Lower leg skin (tissue), 4 donors: ENCODE measurements around the gene TBC1D9. TPM values are rescaled to one million over a fixed set of nuclear protein-coding genes. Genes with fewer than 3 reads are reported as not detected.

Experiments
- DNase-seq, 2 donors: peaks; one replicate each; pipeline ENCODE4 v3.0.0-alpha.2; 2019; ENCODE audit warnings: low spot score in 2 of 2
- H3K4me3 ChIP-seq: fragments of 200-600 bp; sonication (generic); 2 replicates; pipeline ENCODE4 v1.5.1; 2017; ENCODE audit warnings: mild to moderate bottlenecking, low read depth; ENCODE audit not compliant: poor library complexity, severe bottlenecking
- CTCF ChIP-seq, 3 donors: fragments of 450-650 bp; IDR thresholded peaks; one replicate each; pipeline ENCODE4 v1.5.1; 2016; ENCODE audit warnings: antibody characterized with exemption in 3 of 3, mild to moderate bottlenecking in 3 of 3, moderate library complexity in 2 of 3
- POLR2A ChIP-seq, 2 donors: fragments of 450-650 bp; IDR thresholded peaks; one replicate each; pipeline ENCODE4 v1.6.1; 2016 to 2017; ENCODE audit warnings: antibody characterized with exemption in 2 of 2, mild to moderate bottlenecking in 1 of 2, moderate library complexity in 1 of 2
- WGBS, 2 donors: methylation state at CpG; one replicate each; pipeline ENCODE4 v1.1.5; 2018; 5-methylcytosine and 5-hydroxymethylcytosine counted together
- intact Hi-C: fragments of 100-400 bp; cut with DNase I; formaldehyde crosslinking; loops from one replicate; pipeline ENCODE4 v1.15.0; 2023; ENCODE audit warnings: low total_unique reads
- total RNA-seq, 4 donors: library from RNA; depleted of rRNA; stranded (reverse); fragments of >200 nt; gene quantifications; one replicate each; pipeline ENCODE4 v1.1.0, GENCODE V29; 2016

Gene TBC1D9
- total RNA-seq, 4 donors from 2014 or later = 5.7 to 13.0 (median 7.3) TPM

DNA sequence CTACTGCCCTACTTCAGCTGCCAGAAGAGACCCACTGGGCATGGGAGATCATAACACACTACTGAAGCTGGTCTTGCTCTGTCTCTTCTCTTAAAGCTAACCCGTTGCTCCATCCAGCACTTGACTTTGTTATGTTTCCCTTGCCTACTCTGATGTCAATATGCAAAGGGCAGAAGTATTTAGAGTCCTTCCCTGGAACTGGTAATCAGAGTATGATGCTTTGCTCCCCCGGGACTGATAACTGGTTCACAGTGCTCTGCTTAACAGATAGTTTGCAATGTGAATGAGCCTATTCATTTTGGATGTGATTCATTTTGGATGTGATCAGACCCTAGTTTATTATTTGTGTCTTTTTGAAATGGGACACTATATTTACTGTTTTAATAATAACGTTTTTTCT, 175.1 kb downstream of the TBC1D9 start:
- H3K4me3 ChIP-seq = no peak overlapping the region
- intact Hi-C loops = no loop called here
- TF ChIP-seq CTCF (IDR thresholded peaks at IDR 0.05) (no peak), POLR2A (IDR thresholded peaks at IDR 0.05) (no peak)
- no peak for DNase-seq
- 56 to 69% methylated on average over 3 of the region's 3 CpGs for WGBS, 2 donors

GRCh38 chr4:140579278-140579677, 176.9 kb downstream of the TBC1D9 start:
- intact Hi-C loops = no loop called here
- no peak overlapping the region for H3K4me3 ChIP-seq
- WGBS, 2 donors = 10 to 24% methylated on average over 27 of the region's 27 CpGs
- no peak for TF ChIP-seq CTCF (IDR thresholded peaks at IDR 0.05)
- no peak for TF ChIP-seq POLR2A (IDR thresholded peaks at IDR 0.05)
- DNase-seq = no peak

- intact Hi-C loops = no loop called here
- no peak overlapping the region for H3K4me3 ChIP-seq
- WGBS, 2 donors = 57 to 58% methylated on average over 4 of the region's 4 CpGs
- DNase-seq = no peak
- TF ChIP-seq CTCF (IDR thresholded peaks at IDR 0.05) (no peak), POLR2A (IDR thresholded peaks at IDR 0.05) (no peak)
Measured at GRCh38 chr4:140575489-140575888, 180.7 kb downstream of the TBC1D9 start.

- no peak for DNase-seq
- TF ChIP-seq POLR2A (IDR thresholded peaks at IDR 0.05) (no peak), CTCF (IDR thresholded peaks at IDR 0.05) (no peak)
- intact Hi-C loops = no loop called here
- WGBS, 2 donors = 89% methylated on average over 2 of the region's 2 CpGs
- H3K4me3 ChIP-seq = no peak overlapping the region
Measured at GRCh38 chr4:140571620-140572019, 184.6 kb downstream of the TBC1D9 start.

Other genes starting within 250 kb of the TBC1D9 start
- gene ELMOD2, start 232.2 kb downstream of the TBC1D9 start, total RNA-seq = 10 to 100 TPM in 3 of 4 donors, 1 to 10 TPM in 1; 8.3 to 19.9 (median 13.6) TPM
- not detected for gene UCP1, start 187.4 kb downstream of the TBC1D9 start, total RNA-seq